HG03520 (cell line): ENCODE results near the gene RNASE12.
"Not testable (repeated sequence)": the region's sequence is repeated elsewhere in the genome, so short reads cannot be mapped to it uniquely, and the experiment has no call there.

Experiments used
- ATAC-seq: cut with Tn5 transposase; IDR thresholded peaks from one replicate; pipeline ENCODE4 v1.9.1; 2021; ENCODE audit warnings: mild to moderate bottlenecking, moderate library complexity; ENCODE audit not compliant: unreplicated experiment

RNASE12 gene

GRCh38 chr14:20614038-20614840 lies 23.1 kb upstream of the RNASE12 start:
- no peak for ATAC-seq

GRCh38 chr14:20613094-20614037 lies 22.2 kb upstream of the RNASE12 start:
- ATAC-seq = peak; percentile 68

GRCh38 chr14:20612403-20612802 lies 21.2 kb upstream of the RNASE12 start:
- ATAC-seq = no peak

- ATAC-seq = no peak
These were observed 20.1 kb upstream of the RNASE12 start for GRCh38 chr14:20611277-20611676.

GRCh38 chr14:20610002-20610765 lies 19.0 kb upstream of the RNASE12 start:
- no peak for ATAC-seq

GRCh38 chr14:20609215-20610001 lies 18.2 kb upstream of the RNASE12 start:
- no peak for ATAC-seq

- no peak for ATAC-seq
These were observed 17.4 kb upstream of the RNASE12 start for GRCh38 chr14:20608383-20609110.

- ATAC-seq = no peak
These were observed 16.4 kb upstream of the RNASE12 start for GRCh38 chr14:20607617-20608016.

- no peak for ATAC-seq
These were observed 15.7 kb upstream of the RNASE12 start for GRCh38 chr14:20606902-20607242.

GRCh38 chr14:20606190-20606901 lies 15.2 kb upstream of the RNASE12 start:
- ATAC-seq = no peak

GRCh38 chr14:20603813-20604690 lies 12.9 kb upstream of the RNASE12 start:
- no peak for ATAC-seq

- no peak for ATAC-seq
These were observed 11.4 kb upstream of the RNASE12 start for GRCh38 chr14:20602583-20602982.

- ATAC-seq = no peak
These were observed 10.3 kb upstream of the RNASE12 start for GRCh38 chr14:20601522-20601921.

- ATAC-seq = no peak
These were observed 5.9 kb upstream of the RNASE12 start for GRCh38 chr14:20597108-20597507.

- not testable (repeated sequence) for ATAC-seq
These were observed 4.5 kb upstream of the RNASE12 start for GRCh38 chr14:20595726-20596125.

- ATAC-seq = no peak
These were observed 1.4 kb upstream of the RNASE12 start for GRCh38 chr14:20592574-20592973.

- ATAC-seq = no peak
These were observed 3.6 kb downstream of the RNASE12 start, which contains the start of gene RNASE11 for GRCh38 chr14:20587489-20588154. TSS of gene RNASE11 (minus strand) at chr14:20588001.
